Measurements from ENCODE around the gene CPEB3.
A peak's percentile ranks its signal among the peaks of the same experiment; 100 is the strongest.
"Not testable (repeated sequence)": the region's sequence is repeated elsewhere in the genome, so short reads cannot be mapped to it uniquely, and the experiment has no call there.

CPEB3 gene

DNA sequence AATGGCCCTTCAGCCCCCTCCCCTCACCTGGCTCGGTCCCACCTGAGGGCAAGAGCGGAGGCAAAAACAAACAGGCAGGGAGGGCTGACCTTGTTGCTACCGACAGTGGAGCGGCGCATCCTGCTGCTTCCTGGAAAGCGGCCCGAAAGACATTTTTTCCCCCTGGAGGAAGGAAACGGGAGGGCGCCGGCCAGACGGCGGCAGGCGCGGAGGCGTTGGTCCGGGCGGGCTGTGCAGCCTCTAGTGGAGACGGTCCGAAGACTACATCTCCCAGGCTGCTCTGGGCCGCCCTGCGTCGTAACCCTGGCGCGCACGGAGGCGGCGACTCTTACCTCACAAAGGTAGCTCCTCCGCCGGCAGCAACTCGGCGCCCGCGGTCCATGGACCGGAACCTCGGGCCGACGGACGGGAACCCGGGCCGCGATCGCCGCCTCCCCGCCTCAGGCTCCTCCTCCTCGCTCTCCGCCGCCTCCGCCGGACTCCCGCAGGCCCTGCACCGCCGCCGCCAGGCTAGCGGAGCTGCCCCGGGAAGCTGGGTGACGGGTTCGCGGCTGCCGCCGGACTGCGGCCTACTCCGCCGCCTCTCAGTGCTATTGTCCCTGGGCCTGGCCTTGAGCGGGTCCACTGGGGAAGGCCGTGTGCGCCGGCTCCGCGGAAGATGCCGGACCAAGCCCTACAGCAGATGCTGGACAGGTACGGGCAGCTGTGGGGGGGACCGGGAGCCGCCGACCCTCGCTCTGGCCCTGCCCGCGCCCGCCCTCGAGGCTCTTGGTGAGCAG lies at the start of gene CPEB3, which contains the start of gene MARCHF5:
Gene CPEB3 (minus strand): TSS at position 242 of the 779 bp plus-strand sequence. CDS start 50,728 bp downstream, outside the sequence.
Gene MARCHF5 (plus strand): TSS at position 331 of the 779 bp plus-strand sequence. CDS start 328 bp downstream, at position 659.
- Histone ChIP-seq H3K27me3 (ENCODE audit: insufficient read depth, low read length) (no peaks in the 10 kb centered on the region), H3K4me1 (ENCODE audit: insufficient read depth, low read length) (peaks cover 18% of the 10 kb centered on the region), H3K4me3 (ENCODE audit: low read length) (peak within 1 kb of the TSS; percentile 98), H3K36me3 (ENCODE audit: insufficient read depth, low read length) (peaks cover 22% of the 10 kb centered on the region), H3K9me3 (ENCODE audit: low read length) (no peaks in the 10 kb centered on the region), H2AFZ (ENCODE audit: low read depth, low read length) (peak within 1 kb of the TSS; percentile 97)

DNA sequence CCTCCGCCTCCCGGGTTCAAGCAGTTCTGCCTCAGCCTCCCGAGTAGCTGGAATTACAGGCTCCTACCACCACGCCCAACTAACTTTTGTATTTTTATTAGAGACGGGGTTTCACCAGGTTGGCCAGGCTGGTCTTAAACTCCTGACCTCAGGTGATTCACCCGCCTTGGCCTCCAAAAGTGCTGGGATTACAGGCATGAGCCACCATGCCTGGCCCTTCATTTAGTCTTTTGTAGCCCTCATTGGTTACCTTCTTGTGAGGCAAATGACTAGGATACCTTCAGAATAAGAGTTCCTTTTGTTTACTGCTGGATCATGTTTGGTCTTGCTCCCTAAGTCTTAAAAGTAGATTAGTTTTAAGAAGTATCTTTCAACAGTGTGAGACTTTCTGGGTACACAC lies 39.0 kb upstream of the CPEB3 start:
- not testable (repeated sequence) for H3K9me3 ChIP-seq (ENCODE audit: low read length); H3K27me3 ChIP-seq (ENCODE audit: insufficient read depth, low read length)
- H3K36me3 ChIP-seq (ENCODE audit: insufficient read depth, low read length) = peaks cover 10% of the 10 kb centered on the region

DNA sequence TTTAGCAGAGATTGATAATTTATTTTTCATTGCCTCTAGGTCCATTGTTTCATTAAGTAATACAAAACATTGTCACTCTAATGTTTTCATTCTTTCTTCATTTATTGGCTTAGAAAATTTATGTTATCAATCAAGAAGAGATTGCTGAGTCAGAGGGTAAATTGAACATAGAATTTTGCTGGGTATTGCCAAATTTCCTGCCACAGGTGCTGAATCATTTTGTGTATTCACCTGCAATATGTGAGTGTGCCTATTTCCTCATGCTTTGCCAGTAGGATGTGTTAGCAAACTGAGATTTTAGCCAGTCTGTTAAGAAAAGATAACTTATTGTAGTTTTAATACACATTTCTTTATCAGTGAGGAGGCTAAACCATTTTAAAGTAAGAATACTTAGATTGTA lies 38.1 kb upstream of the CPEB3 start:
- Histone ChIP-seq H3K27me3 (ENCODE audit: insufficient read depth, low read length) (no peaks in the 10 kb centered on the region), H3K4me3 (ENCODE audit: low read length) (no peak overlapping the region), H2AFZ (ENCODE audit: low read depth, low read length) (no peak overlapping the region), H3K4me1 (ENCODE audit: insufficient read depth, low read length) (no peaks in the 10 kb centered on the region), H3K9me3 (ENCODE audit: low read length) (peaks cover 2% of the 10 kb centered on the region), H3K36me3 (ENCODE audit: insufficient read depth, low read length) (peaks cover 10% of the 10 kb centered on the region)

More for the DNA sequence above, 39.0 kb upstream of the CPEB3 start:
- not testable (repeated sequence) for H3K4me1 ChIP-seq (ENCODE audit: insufficient read depth, low read length); H2AFZ ChIP-seq (ENCODE audit: low read depth, low read length); H3K4me3 ChIP-seq (ENCODE audit: low read length)

DNA sequence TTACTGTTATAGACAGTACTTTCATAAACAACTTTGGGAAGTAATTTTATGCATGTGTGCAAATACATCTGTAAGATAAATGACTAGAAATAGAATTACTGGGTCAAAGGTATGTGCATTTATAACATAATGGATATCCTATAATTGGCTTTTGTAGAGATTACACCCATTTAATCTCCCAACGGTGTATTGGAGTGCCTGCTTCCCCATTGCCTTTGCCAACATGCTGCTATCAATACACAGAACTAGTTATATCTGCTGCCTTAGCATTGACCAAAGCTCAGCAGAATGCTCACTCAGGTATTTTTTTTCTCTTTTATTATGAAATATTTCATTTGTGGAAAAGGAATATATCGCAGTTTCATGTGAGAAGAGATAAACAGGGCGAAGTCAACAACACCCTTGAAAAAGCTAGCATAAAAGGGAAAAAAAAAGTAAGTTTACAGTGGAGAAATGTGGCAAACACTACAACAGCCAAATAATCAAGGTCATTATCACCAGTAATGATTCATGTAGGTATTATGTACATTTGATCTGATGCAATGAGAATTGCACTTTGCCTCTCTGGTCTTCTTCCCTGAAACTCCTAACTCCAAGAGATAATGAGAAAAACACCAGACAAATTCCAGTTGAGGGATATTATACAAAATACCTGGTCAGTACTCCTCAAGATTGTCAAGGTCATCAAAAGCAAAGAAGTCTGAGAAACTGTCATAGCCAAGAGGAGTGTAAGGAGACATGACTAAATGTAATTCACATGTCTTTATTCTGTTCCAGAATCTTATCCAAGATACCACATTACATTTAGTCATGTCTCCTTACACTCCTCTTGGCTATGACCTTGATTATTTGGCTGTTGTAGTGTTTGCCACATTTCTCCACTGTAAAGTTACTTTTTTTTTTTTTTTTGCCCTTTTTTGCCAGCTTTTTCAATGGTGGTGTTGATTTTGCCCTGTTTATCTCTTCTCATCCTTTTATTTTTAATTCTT lies 36.9 kb upstream of the CPEB3 start:
- H3K36me3 ChIP-seq (ENCODE audit: insufficient read depth, low read length) = peaks cover 14% of the 10 kb centered on the region
- no peak overlapping the region for H3K4me3 ChIP-seq (ENCODE audit: low read length)
- H3K27me3 ChIP-seq (ENCODE audit: insufficient read depth, low read length) = no peaks in the 10 kb centered on the region
- H3K4me1 ChIP-seq (ENCODE audit: insufficient read depth, low read length) = no peaks in the 10 kb centered on the region
- no peak overlapping the region for H2AFZ ChIP-seq (ENCODE audit: low read depth, low read length)
- H3K9me3 ChIP-seq (ENCODE audit: low read length) = peaks cover 8% of the 10 kb centered on the region

DNA sequence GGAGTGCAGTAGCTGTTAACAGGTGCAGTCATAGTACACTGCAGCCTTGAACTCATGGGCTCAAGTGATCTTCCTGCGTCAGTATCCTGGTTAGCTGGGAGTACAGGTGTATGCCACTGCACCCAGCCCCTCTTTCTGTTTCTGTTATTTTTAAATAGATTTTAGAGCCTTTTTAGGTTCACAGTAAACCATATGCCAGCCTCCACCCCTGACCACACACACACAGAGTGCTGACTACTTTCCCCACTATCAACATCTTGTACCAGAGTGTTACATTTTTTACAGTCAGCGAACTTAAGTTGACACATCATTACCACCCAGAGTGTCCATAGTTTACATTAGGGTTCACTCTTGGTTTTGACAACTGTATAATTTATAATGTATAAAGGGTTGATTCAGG lies 32.2 kb upstream of the CPEB3 start:
- no peaks in the 10 kb centered on the region for H3K27me3 ChIP-seq (ENCODE audit: insufficient read depth, low read length)
- no peaks in the 10 kb centered on the region for H3K4me1 ChIP-seq (ENCODE audit: insufficient read depth, low read length)
- peaks cover 30% of the 10 kb centered on the region for H3K36me3 ChIP-seq (ENCODE audit: insufficient read depth, low read length)
- no peak overlapping the region for H3K4me3 ChIP-seq (ENCODE audit: low read length)
- H2AFZ ChIP-seq (ENCODE audit: low read depth, low read length) = no peak overlapping the region
- H3K9me3 ChIP-seq (ENCODE audit: low read length) = peaks cover 13% of the 10 kb centered on the region

DNA sequence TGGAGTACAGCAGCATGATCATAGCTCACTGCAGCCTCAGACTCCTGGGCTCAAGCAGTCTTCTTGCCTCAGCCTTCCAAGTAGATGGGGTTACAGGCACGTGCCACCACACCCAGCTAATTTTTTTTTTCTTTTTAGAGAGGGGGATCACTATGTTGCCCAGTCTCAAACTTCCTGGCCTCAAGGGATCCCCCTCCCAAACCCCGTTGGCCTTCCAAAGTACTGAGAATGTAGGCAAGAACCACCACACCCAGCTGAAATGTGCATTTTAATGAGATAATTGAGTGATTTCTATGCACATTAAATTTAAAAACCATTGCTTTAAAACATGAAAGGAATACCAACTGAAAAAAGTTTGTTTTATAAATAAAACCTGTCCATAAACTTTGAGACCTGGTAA lies 25.7 kb upstream of the CPEB3 start:
- Histone ChIP-seq H3K4me3 (ENCODE audit: low read length) (no peak overlapping the region), H2AFZ (ENCODE audit: low read depth, low read length) (no peak overlapping the region), H3K4me1 (ENCODE audit: insufficient read depth, low read length) (no peaks in the 10 kb centered on the region), H3K27me3 (ENCODE audit: insufficient read depth, low read length) (no peaks in the 10 kb centered on the region), H3K36me3 (ENCODE audit: insufficient read depth, low read length) (peaks cover 50% of the 10 kb centered on the region), H3K9me3 (ENCODE audit: low read length) (peaks cover 6% of the 10 kb centered on the region)

DNA sequence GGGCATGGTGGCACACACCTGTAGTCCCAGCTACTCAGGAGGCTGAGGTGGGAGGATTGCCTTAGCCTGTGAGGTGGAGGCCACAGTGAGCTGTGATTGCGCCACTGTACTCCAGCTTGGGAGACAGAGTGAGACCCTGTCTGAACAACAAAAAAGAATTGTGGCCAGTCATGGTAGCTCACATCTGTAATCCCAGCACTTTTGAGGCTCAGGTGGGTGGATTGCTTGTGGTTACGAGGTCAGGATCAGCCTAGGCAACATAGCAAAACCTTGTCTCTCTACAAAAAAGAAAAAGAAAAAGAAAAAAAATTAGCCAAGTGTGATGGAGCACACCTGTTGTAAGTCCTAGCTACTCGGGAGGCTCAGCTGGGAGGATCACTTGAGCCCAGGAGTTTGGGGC lies 22.9 kb upstream of the CPEB3 start:
- Histone ChIP-seq H2AFZ (ENCODE audit: low read depth, low read length) (no peak overlapping the region), H3K4me1 (ENCODE audit: insufficient read depth, low read length) (no peaks in the 10 kb centered on the region), H3K9me3 (ENCODE audit: low read length) (no peaks in the 10 kb centered on the region), H3K36me3 (ENCODE audit: insufficient read depth, low read length) (peaks cover 49% of the 10 kb centered on the region), H3K4me3 (ENCODE audit: low read length) (no peak overlapping the region), H3K27me3 (ENCODE audit: insufficient read depth, low read length) (no peaks in the 10 kb centered on the region)

DNA sequence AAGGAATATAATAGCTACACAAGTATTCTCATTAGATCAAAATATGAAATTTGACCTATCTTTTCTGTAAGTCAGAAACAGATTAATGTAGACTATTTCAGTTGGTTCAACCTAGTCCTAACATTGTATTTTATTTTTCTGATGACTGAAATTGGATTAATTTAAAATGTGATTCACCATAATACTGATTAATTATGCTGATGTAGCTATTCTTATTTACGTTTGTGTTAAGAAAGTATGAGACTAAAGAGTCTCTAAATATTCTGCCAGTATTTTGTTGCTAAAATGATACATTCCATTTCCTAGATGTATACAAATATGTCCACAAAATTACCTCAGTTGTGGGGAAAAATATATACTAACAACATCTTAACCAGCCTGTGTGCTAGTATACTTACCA lies 18.4 kb upstream of the CPEB3 start:
- Histone ChIP-seq H2AFZ (ENCODE audit: low read depth, low read length) (no peak overlapping the region), H3K4me3 (ENCODE audit: low read length) (no peak overlapping the region), H3K36me3 (ENCODE audit: insufficient read depth, low read length) (peaks cover 33% of the 10 kb centered on the region), H3K27me3 (ENCODE audit: insufficient read depth, low read length) (no peaks in the 10 kb centered on the region), H3K4me1 (ENCODE audit: insufficient read depth, low read length) (no peaks in the 10 kb centered on the region), H3K9me3 (ENCODE audit: low read length) (no peaks in the 10 kb centered on the region)

DNA sequence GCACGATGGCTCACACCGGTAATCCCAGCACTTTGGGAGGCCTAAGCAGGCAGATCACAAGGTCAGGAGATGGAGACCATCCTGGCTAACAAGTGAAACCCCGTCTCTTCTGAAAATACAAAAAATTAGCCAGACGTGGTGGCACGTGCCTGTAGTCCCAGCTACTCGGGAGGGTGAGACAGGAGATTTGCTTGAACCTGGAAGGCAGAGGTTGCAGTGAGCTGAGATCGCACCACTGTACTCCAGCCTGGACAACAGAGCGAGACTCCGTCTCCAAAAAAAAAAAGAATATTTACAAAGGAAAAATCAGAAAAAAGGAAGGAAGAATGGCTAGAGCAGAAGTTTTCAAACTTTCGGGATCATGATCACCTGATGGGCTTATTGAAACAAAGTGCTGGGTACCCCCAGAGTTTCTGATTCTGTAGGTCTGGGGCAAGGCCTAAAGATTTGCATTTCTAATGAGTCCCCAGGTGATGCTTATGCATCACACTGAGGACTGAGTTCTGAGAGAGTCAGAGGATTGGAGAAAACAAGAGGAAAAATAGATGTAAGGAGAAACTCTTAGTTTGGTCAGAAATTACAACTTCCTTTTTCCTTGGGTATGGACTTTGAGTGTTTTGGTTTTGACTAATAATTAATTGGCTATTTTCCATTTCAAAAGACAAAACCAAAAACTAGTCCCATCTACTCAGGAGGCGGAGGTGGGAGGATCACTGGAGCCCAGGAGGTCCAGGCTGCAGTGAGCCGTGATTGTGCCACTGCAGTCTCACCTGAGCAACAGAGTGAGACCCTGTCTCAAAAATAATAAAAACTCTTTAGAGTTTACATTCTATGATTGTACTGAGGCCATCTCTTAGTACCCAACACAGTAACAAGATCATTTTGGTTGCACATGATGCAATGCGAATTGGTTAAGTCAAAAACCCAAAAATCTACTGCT lies 14.5 kb upstream of the CPEB3 start:
- Histone ChIP-seq H3K9me3 (ENCODE audit: low read length) (no peaks in the 10 kb centered on the region), H3K4me3 (ENCODE audit: low read length) (no peak overlapping the region), H2AFZ (ENCODE audit: low read depth, low read length) (no peak overlapping the region), H3K27me3 (ENCODE audit: insufficient read depth, low read length) (no peaks in the 10 kb centered on the region), H3K4me1 (ENCODE audit: insufficient read depth, low read length) (peaks cover 8% of the 10 kb centered on the region), H3K36me3 (ENCODE audit: insufficient read depth, low read length) (peaks cover 18% of the 10 kb centered on the region)

DNA sequence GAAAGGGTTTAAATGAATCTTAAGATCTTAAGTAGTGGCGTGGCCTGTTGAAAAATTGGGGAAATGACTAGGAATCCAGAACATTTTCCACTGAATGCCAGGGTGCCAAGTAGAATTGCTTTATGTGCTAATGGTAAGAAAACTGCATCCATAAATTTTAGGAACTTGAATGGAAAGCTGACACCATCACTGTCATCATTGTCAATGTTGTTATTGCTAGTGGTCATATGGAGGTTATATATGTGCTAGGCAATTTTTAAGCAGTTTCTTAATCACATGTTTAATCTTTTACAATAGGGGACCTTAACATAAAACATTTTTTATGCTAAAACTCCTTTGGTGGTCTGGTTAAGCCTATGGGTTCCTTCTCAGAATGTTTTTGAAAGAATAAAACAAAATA lies 13.2 kb upstream of the CPEB3 start:
- H3K27me3 ChIP-seq (ENCODE audit: insufficient read depth, low read length) = no peaks in the 10 kb centered on the region
- peaks cover 25% of the 10 kb centered on the region for H3K36me3 ChIP-seq (ENCODE audit: insufficient read depth, low read length)
- H3K4me1 ChIP-seq (ENCODE audit: insufficient read depth, low read length) = peaks cover 8% of the 10 kb centered on the region
- no peaks in the 10 kb centered on the region for H3K9me3 ChIP-seq (ENCODE audit: low read length)
- no peak overlapping the region for H3K4me3 ChIP-seq (ENCODE audit: low read length)
- H2AFZ ChIP-seq (ENCODE audit: low read depth, low read length) = no peak overlapping the region

DNA sequence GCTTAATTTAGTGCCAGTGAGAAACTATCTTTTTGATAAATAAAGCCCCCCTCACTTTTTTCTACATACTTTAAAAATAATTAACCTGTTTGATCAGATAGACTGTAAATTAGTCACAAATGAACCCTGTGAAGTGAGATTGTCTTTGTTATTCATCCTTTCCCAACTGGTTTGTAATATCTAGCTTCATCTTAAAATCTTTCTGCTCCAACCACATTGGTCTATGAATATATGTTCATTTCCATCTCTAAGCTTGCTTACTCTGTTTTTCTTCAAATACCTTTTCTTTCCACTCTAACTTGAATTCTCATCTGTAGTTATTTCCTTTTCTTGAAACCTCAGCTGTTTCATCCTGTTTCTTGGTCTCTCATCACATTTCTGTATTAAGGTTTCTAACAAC lies 12.2 kb upstream of the CPEB3 start:
- no peaks in the 10 kb centered on the region for H3K9me3 ChIP-seq (ENCODE audit: low read length)
- no peaks in the 10 kb centered on the region for H3K27me3 ChIP-seq (ENCODE audit: insufficient read depth, low read length)
- no peak overlapping the region for H3K4me3 ChIP-seq (ENCODE audit: low read length)
- H3K4me1 ChIP-seq (ENCODE audit: insufficient read depth, low read length) = peaks cover 8% of the 10 kb centered on the region
- peaks cover 32% of the 10 kb centered on the region for H3K36me3 ChIP-seq (ENCODE audit: insufficient read depth, low read length)
- no peak overlapping the region for H2AFZ ChIP-seq (ENCODE audit: low read depth, low read length)

DNA sequence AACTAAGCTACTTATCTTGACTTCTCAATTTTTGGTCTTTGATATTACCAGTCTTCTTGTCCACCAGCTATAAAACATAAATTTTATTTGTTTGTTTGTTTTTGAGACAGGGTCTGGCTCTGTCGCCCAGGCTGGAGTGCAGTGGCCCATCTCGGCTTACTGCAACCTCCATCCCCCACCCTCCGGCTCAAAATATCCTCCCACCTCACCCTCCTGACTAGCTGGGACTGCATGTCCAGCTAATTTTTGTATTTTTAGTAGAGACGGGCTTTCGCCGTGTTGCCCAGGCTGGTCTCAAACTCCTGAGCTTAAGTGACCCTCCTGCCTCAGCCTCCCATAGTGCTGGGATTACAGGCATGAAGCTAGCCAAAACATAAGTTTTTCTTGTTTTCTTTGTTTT lies 7.6 kb upstream of the CPEB3 start:
- Histone ChIP-seq H3K4me1 (ENCODE audit: insufficient read depth, low read length) (peaks cover 3% of the 10 kb centered on the region), H3K27me3 (ENCODE audit: insufficient read depth, low read length) (no peaks in the 10 kb centered on the region), H3K4me3 (ENCODE audit: low read length) (no peak overlapping the region), H2AFZ (ENCODE audit: low read depth, low read length) (no peak overlapping the region), H3K36me3 (ENCODE audit: insufficient read depth, low read length) (peaks cover 51% of the 10 kb centered on the region), H3K9me3 (ENCODE audit: low read length) (no peaks in the 10 kb centered on the region)

All from neuron (in vitro differentiated cells).